GM04503 (cell line): Measurements from ENCODE around the gene SLC25A18.
"Not testable (repeated sequence)": the region's sequence is repeated elsewhere in the genome, so short reads cannot be mapped to it uniquely, and the experiment has no call there.

Experiments
- DNase-seq: peaks from one replicate; pipeline ENCODE4 v3.0.0-alpha.2; 2012; ENCODE audit warnings: low read depth

SLC25A18 gene

DNA sequence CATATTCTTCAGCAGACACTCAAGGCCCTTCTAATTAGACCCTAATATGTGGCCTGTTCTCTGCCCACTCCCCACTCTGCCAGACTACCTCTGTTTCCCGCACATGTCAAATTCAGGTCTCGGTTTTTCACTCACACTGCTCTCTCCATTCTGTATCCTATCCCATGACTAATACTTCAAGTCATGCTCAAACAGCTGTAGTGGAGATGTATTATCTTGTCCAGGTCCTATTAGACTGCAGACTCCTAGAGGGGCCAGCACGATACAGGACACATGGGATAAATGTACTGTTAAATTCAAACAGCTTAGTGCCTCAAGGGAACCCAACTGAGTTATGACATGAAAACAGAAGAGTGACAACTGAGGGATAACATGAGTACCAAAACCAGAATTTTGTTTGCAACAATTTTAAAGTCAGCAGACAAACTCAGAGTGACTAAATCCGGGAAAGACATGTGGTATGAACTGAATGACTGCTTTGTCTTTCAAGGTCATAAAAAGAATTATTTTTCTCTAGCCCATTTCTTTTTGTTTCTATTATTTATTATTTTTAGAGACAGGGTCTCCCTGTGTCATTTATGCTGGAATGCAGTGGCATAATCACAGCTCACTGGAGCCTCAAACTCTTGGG lies 44.7 kb downstream of the SLC25A18 start:
- no peak for DNase-seq

DNA sequence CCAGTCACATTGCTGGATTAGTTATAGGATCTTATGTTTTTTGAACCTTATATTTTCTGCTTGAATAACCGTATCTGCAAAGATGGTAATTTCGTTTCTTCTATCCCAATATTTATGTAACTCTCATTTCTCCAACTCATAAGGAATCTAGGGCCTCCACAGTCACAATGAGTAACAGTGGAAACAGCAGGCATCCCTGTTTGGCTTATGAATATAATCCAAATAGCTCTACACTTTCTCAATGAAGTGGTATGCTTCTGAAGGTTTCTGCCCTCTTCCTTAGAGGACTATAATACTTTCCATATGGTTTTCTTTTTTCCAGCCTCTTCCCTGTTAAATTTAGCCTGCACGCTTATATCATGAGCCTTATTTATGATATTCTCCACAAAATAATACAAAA lies 48.8 kb downstream of the SLC25A18 start:
- no peak for DNase-seq

DNA sequence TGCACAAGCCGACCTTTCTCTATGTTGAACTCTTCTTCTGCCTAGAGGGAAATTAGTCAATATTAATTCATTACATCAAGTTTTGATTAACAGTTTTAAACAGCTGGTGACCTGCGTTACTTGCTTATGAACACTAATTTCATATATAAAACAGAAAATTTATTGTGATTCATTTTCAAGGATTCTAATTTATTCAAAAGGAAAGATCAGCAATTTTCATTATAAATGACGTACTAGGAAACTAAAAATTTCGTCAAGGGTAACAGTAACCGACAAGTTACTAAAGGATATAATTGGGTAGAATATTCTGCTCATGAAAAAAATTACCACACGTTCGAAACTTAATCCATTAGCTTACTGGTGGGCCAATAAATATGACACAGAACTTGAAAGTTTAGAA lies 50.0 kb downstream of the SLC25A18 start:
- no peak for DNase-seq

DNA sequence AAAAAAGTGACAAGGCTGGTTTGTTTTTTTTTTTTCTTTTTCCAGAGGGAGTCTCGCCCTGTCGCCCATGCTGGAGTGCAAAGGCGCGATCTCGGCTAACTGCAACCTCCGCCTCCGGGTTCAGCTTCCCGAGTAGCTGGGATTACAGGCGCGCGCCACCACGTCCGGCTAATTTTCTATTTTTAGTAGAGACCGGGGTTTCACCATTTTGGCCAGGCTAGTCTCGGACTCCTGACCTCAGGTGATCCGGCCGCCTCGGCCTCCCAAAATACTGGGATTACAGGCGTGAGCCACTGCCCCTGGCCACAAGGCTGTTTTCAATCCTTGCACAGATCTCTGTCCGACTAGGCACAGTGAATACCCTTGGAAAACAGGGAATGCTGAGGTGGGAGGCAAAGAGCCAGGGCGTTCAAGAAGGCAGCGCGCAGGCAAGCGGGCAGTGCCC lies 64.7 kb downstream of the SLC25A18 start:
- no peak for DNase-seq

DNA sequence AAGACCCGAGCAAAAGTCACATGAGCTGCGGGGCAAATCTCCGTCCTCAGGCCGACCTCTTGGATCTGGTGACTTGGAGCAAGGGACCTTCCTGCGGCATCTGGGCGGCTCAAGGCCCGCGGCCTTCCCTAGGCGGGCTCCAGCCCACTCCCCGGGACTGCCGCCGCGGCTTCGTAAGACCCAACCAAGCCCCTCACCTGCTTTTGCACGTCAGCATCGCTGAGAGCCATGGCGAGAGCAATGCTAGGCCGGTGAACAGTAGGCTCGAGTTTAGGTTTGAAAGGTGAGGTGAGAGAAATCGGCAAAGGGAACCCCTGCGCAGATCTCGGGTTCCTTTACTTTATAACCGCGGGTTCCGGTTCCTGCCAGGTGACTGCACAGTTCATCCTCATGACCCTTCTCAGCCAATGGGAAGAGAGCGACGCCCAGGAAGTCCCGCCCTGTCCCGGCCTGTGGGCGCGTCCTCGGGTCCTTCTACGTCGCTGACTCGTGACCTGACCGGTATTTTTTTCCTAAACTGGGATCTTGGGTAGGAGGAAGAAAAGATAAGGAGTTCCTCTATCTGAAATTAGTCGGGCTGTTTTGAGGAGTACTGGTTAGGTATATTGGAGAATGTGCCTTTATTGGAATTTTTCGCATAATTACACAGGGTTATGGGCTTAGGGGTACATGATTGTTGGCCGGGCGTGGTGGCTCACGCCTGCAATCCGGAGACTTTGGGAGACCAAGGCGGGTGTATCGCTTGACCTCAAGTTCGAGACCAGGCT lies 65.3 kb downstream of the SLC25A18 start, which contains the start of gene ATP6V1E1:
Gene ATP6V1E1, minus strand, starts transcription at position 344 of the 767 bp plus-strand sequence. Its CDS starts 114 bp downstream, at position 230.
- DNase-seq: peak; percentile 86

DNA sequence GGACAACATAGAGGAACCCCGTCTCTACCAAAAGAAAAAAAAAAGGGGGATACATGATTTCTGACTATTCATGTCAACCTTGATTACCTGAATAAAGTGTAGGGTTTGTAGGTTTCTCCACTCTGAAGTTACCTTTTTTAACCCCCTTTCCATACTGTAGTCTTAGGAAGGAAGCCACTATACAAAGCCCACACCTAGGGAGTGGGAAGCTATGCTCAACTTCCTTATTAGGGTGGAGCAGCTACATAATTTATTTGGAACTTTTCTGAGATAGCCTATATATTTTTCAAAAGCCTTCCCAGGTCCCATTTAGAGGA lies 65.8 kb downstream of the SLC25A18 start:
- no peak for DNase-seq

DNA sequence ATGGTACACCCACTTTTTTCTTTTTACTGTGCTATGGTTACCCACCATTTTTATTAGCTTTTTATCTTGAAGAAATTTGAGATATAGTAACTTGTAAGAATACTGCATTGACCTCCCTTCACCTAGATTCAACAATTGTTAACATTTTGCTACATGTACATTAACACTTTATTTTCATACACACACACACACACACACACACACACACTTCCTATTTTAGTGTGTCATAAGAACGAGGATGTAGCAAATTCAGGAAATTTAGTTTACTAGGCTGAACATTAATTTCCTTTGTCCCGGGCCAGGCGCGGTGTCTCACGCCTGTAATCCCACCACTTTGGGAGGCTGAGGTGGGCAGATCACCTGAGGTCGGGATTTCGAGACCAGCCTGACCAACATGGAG lies 66.3 kb downstream of the SLC25A18 start:
- no peak for DNase-seq

DNA sequence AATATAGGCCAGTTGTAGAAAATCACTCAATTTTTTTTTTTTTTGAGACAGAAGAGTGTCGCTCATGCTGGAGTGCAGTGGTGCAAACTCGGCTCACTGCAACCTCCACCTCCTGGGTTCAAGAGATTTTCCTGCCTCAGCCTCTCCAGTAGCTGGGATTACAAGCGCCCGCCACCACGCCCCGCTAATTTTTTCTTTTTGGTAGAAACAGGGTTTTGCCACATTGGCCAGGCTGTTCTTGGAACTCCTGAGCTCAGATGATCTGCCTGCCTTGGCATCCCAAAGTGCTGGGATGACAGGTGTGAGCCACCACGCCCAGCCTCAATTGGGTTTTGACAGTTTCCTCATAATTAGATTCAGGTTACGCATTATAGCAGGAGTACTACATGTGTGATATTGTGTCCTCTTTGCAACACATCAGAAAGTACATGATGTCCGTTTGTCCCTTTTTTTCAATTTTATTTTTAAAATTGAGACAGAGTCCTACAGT lies 67.8 kb downstream of the SLC25A18 start:
- DNase-seq: no peak

DNA sequence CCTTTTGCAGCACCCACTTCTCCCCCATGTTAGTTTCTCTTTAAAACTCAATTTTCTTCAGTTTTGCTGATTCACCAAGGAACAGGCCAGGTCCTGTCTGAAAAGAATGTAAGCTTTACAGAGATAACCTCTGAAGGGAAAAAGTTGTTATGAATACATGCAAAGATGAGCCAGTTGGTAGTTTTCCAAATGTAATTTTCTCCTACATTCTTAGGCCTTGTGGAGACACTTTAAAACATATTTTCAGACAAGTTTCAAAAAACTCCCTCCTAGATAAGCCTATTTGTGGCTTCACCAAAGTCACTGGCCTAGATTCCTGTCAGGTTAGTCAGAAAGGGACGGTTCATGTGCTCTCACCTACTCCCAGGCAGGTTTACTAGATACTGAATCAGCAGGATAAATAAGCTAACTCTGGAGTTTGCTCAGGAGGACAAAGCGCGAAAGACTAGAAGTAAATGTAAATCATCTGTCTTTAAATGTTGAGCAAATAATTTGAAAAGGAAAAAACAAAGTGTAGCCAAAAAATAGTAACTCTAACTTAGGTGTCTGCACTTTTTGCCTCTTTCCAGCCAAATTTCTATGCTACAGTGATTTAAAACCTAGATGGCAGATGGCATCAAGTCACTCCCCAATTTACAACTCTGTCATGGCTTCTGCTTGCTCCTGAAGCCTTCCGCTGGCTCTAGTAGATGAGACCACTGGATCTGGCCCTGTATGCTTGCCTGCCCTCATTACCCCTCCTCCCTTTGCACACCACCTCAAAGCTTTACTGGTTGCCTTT lies 70.1 kb downstream of the SLC25A18 start:
- DNase-seq: peak; percentile 87

DNA sequence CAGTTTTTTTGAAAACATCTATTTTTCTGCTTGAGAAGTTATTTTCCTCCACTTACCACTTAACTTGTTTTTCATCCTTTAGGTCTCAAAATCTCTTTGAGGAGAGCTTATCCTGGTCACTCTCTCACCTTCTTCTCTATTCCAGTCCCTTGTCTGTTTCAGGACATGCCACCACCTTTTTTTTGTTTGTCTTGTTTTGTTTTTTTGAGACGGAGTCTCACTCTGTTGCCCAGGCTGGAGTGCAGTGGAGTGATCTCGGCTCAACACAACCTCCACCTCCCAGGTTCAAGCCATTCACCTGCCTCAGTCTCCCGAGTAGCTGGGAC lies 70.7 kb downstream of the SLC25A18 start:
- no peak for DNase-seq

DNA sequence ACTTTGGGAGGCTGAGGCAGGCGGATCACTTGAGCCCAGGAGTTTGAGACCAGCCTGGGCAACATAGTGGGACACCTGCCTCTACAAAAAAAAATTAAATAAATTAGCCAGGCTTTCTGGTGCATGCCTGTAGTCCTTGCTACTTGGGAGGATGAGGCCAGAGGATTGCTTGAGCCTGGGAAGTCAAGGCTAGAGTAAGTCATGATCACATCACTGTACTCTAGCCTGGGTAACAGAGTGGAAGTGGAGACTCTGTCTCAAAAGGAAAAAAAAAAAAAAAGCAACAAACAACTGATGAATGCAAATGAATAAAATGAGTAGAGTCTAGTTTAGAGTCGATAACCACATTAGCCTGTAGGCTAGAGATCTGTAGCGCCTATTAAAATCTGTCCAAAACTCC lies 71.4 kb downstream of the SLC25A18 start:
- peak; percentile 37 for DNase-seq

DNA sequence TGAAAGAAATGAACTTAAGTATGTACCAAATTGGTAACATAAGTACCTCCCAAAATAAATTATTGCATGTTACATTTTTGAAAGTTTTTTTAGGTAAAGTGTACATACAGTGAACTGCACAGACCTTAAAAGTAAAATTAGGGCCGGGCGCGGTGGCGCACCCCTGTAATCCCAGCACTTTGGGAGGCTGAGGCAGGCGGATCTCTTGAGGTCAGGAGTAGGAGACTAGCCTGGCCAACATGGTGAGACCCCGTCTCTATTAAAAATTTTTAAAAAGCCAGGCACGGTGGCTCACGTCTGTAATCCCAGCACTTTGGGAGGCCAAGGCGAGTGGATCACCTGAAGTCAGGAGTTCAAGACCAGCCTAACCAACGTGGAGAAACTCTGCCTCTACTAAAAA lies 73.6 kb downstream of the SLC25A18 start:
- DNase-seq: not testable (repeated sequence)

DNA sequence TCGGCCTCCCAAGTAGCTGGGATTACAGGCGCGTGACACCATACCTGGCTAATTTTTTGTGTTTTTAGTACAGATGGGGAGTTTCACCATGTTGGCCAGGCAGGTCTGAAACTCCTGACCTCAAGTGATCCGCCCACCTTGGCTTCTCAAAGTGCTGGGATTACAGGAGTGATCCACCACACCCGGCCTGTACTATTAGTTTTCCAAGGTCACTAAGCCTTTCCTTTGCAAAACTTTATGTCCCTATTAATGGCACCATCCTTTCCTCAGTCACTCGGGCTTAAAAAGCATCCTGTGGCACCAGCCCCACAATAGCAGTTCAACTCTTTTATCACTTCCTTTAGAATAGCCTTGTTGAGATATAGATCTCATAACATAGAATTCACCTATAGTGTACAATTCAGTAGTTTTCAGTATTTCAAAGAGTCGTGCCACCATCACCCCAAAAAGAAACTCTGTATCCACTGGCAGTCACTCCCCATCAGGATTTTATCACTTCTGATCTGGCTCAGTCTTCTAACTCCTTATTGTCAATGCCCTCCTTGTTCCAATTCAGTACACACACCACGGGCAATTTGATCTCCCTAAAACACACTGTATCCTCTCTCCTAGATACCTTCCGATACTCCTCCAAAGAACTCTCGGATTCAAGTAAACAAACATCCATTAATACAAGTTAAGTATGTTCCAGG lies 74.3 kb downstream of the SLC25A18 start:
- no peak for DNase-seq

DNA sequence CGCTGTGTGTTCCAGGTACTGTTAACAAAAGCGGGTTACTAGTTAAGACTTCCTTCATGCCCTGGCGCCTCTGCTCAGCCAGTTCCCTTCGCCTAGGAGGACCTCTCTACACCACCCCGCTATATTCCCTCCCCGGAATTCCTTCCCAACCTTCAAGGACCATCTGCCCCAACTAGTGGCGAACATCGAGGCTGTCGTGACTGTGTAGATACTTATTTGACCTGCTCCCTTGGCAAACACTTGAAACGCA lies 74.8 kb downstream of the SLC25A18 start:
- DNase-seq: no peak

DNA sequence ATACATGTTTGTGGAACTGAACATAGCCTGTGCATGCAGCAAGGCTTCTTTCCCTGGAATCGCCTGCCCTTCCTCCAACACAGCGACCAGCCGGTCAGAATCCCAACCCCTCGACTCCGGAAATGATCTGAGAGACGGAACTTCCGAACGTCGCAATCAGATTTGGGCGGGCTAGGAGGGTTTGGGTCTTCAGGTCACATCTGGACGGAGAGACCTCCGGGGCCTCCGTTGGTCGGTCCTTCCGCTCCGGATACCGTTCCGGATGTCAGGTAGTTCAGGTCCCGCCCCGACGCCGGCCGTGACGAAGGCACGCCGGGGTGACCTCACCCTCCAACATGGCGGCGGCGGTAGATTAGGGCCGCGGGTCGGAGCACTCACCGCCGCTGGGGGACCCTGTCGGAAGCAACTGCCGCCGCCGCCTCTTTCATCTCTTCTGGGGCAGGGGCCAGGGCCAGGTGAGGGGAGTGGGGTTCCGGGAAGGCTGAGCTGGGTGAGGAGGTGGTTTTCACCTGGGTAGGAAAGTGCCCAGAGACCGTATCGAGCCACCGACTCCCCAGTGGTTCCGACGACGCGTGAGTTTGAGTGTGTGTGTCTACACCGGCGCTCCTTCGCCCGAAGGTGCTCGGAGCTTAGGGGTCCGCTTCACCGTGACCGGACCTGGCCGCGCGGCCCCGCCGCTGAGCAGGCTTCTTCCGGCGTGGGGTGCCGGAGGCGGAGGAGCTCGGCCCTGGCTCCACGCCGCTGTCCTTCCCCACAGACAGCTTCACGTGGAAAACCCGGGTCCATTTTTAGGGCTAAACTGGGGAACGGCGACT lies 75.3 kb downstream of the SLC25A18 start, which contains the start of gene BCL2L13:
Gene BCL2L13, plus strand, starts transcription at position 326 of the 815 bp plus-strand sequence. CDS start 16,955 bp downstream, outside the sequence.
- DNase-seq: peak; percentile 44

DNA sequence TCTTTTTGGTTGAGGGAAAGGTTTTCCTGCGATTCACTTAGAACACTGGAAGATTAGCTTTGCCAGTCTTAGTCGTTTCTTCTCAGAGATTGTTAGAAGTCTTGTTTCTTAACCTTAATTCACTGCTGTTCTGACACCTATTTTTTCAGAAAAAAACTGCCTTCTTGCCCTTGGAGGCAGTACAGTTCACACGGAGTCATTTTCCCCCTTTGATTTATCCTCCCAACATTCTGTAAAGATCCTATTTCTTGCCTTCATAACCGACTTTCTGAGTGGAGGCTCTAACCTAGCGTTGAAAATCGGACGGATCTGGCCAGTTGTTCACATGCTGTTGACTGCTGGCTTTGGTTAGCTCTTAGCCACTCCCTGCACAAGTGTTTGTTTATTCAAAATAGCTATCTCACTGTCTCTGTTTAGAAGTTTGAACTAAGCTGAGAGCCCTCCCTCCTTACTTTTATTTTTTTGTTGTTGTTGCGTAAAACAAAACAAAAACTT lies 76.0 kb downstream of the SLC25A18 start:
- DNase-seq: peak; percentile 34
